Caco-2 (cell line): Measurements from ENCODE around the gene LRBA. TPM values are rescaled to one million over a fixed set of nuclear protein-coding genes. Genes with fewer than 3 reads are reported as not detected.

Experiments
- BruUV-seq: library from RNA; stranded (reverse); fragments of 400-500 nt; replicated peaks from 2 replicates; lab custom pipeline; 2021; lab: Mats Ljungman, UMichigan
- CTCF ChIA-PET: fragments of 300-600 bp; sonication (Branson Sonifier 250); formaldehyde crosslinking; loops from one replicate; lab custom pipeline; 2022; ENCODE audit warnings: antibody characterized with exemption; lab: Charles Lee
- POLR2A ChIA-PET: fragments of 300-600 bp; sonication (Branson Sonifier 250); formaldehyde crosslinking; loops from one replicate; lab custom pipeline; 2022; ENCODE audit warnings: antibody characterized with exemption; lab: Charles Lee
- DNase-seq, 2 experiments: peaks; one replicate each; pipeline versions ENCODE4 v3.0.0 to v3.0.0-alpha.2; 2020 to 2022
- H3K27me3 ChIP-seq: replicated peaks from 2 replicates; pipeline ENCODE4 v1.6.0; 2011; ENCODE audit warnings: low read length; ENCODE audit not compliant: control insufficient read depth, insufficient read depth
- H3K36me3 ChIP-seq: 2 replicates; pipeline ENCODE4 v1.5.1; 2011; ENCODE audit warnings: low read length; ENCODE audit not compliant: control insufficient read depth, insufficient read depth
- H3K4me1 ChIP-seq: fragments of 250-450 bp; sonication (Bioruptor Pico); 2 replicates; pipeline ENCODE4 v1.5.1; 2020; ENCODE audit warnings: mild to moderate bottlenecking
- H3K4me3 ChIP-seq: 2 replicates; pipeline ENCODE4 v1.5.1; 2011; ENCODE audit warnings: low read depth, mild to moderate bottlenecking, control low read depth, low read length
- H3K9me3 ChIP-seq: fragments of 250-450 bp; sonication (Bioruptor Pico); 2 replicates; pipeline ENCODE4 v1.5.1; 2020; ENCODE audit warnings: mild to moderate bottlenecking, moderate library complexity
- H3K27ac Mint-ChIP-seq: one replicate; pipeline ENCODE4 v1.8.0; 2022; ENCODE audit warnings: mixed read lengths; ENCODE audit not compliant: unreplicated experiment
- H3K27me3 Mint-ChIP-seq: one replicate; pipeline ENCODE4 v1.8.0; 2022; ENCODE audit warnings: mixed read lengths; ENCODE audit not compliant: insufficient read depth, unreplicated experiment
- H3K36me3 Mint-ChIP-seq: one replicate; pipeline ENCODE4 v1.8.0; 2022; ENCODE audit warnings: mild to moderate bottlenecking, mixed read lengths; ENCODE audit not compliant: insufficient read depth, unreplicated experiment
- H3K4me1 Mint-ChIP-seq: one replicate; pipeline ENCODE4 v1.8.0; 2022; ENCODE audit warnings: low read depth, mixed read lengths; ENCODE audit not compliant: unreplicated experiment
- H3K4me3 Mint-ChIP-seq: one replicate; pipeline ENCODE4 v1.8.0; 2022; ENCODE audit warnings: mild to moderate bottlenecking, moderate library complexity, mixed read lengths; ENCODE audit not compliant: unreplicated experiment
- H3K9me3 Mint-ChIP-seq: one replicate; pipeline ENCODE4 v1.8.0; 2022; ENCODE audit warnings: mixed read lengths; ENCODE audit not compliant: unreplicated experiment
- intact Hi-C: fragments of 100-400 bp; cut with micrococcal nuclease; formaldehyde crosslinking; loops from one replicate; pipeline ENCODE4 v1.10.0; 2022; ENCODE audit not compliant: unreplicated experiment
- total RNA-seq: library from RNA; stranded (reverse); gene quantifications from 2 replicates; pipeline ENCODE4 v1.2.3, GENCODE V29; 2022
- TF ChIP-seq, protein P1 (sequence below), 2 experiments: fragments of 200-600 bp in 1 of 2; IDR thresholded peaks; 1 replicate in 1 of 2; 2 replicates in 1 of 2; pipeline versions ENCODE4 v1.5.1 to v1.8.0; 2011 to 2022; ENCODE audit warnings: antibody characterized with exemption in 1 of 2, control low read depth in 1 of 2, inconsistent platforms in 1 of 2, low read depth in 1 of 2, low read length in 1 of 2, mild to moderate bottlenecking in 1 of 2, moderate library complexity in 1 of 2; ENCODE audit not compliant: insufficient read depth in 1 of 2, severe bottlenecking in 1 of 2, unreplicated experiment in 1 of 2

LRBA gene
- total RNA-seq, 1 experiment from 2014 or later = 53.2 TPM

- H3K9me3 Mint-ChIP-seq = no peaks in the 10 kb centered on the region
- no peak overlapping the region for H3K27ac Mint-ChIP-seq
- peaks cover 6% of the 10 kb centered on the region for H3K36me3 Mint-ChIP-seq
- DNase-seq = no peak
- TF ChIP-seq, protein P1, sequence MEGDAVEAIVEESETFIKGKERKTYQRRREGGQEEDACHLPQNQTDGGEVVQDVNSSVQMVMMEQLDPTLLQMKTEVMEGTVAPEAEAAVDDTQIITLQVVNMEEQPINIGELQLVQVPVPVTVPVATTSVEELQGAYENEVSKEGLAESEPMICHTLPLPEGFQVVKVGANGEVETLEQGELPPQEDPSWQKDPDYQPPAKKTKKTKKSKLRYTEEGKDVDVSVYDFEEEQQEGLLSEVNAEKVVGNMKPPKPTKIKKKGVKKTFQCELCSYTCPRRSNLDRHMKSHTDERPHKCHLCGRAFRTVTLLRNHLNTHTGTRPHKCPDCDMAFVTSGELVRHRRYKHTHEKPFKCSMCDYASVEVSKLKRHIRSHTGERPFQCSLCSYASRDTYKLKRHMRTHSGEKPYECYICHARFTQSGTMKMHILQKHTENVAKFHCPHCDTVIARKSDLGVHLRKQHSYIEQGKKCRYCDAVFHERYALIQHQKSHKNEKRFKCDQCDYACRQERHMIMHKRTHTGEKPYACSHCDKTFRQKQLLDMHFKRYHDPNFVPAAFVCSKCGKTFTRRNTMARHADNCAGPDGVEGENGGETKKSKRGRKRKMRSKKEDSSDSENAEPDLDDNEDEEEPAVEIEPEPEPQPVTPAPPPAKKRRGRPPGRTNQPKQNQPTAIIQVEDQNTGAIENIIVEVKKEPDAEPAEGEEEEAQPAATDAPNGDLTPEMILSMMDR (IDR thresholded peaks at IDR 0.05; ENCODE audit: insufficient read depth in 1 of 2, low read depth in 1 of 2, low read length in 1 of 2, severe bottlenecking in 1 of 2, unreplicated experiment in 1 of 2) = no peak
- intact Hi-C loops = no loop called here
- no peaks in the 10 kb centered on the region for H3K27me3 ChIP-seq
- H3K27me3 Mint-ChIP-seq = no peaks in the 10 kb centered on the region
- BruUV-seq = no TSS peak
- POLR2A ChIA-PET = no interaction called here
- H3K4me1 ChIP-seq = no peaks in the 10 kb centered on the region
- H3K4me3 ChIP-seq = no peak overlapping the region
- CTCF ChIA-PET = no interaction called here
- peaks cover 8% of the 10 kb centered on the region for H3K4me1 Mint-ChIP-seq
- H3K36me3 ChIP-seq = no peaks in the 10 kb centered on the region
- H3K4me3 Mint-ChIP-seq = no peak overlapping the region
- no peaks in the 10 kb centered on the region for H3K9me3 ChIP-seq
Measured at GRCh38 chr4:150342945-150343344, 672.1 kb downstream of the LRBA start.

- Mint-ChIP-seq H3K27me3 (no peaks in the 10 kb centered on the region), H3K9me3 (no peaks in the 10 kb centered on the region), H3K4me3 (no peak overlapping the region), H3K4me1 (no peaks in the 10 kb centered on the region), H3K36me3 (peaks cover 6% of the 10 kb centered on the region), H3K27ac (no peak overlapping the region)
- Histone ChIP-seq H3K4me1 (no peaks in the 10 kb centered on the region), H3K27me3 (no peaks in the 10 kb centered on the region), H3K36me3 (no peaks in the 10 kb centered on the region), H3K9me3 (no peaks in the 10 kb centered on the region), H3K4me3 (no peak overlapping the region)
- TF ChIP-seq, protein P1 (IDR thresholded peaks at IDR 0.05; ENCODE audit: insufficient read depth in 1 of 2, low read depth in 1 of 2, low read length in 1 of 2, severe bottlenecking in 1 of 2, unreplicated experiment in 1 of 2) = no peak
- no TSS peak for BruUV-seq
- ChIA-PET POLR2A (no interaction called here), CTCF (no interaction called here)
- intact Hi-C loops = no loop called here
- no peak for DNase-seq
Measured at GRCh38 chr4:150337734-150338133, 677.4 kb downstream of the LRBA start.

DNA sequence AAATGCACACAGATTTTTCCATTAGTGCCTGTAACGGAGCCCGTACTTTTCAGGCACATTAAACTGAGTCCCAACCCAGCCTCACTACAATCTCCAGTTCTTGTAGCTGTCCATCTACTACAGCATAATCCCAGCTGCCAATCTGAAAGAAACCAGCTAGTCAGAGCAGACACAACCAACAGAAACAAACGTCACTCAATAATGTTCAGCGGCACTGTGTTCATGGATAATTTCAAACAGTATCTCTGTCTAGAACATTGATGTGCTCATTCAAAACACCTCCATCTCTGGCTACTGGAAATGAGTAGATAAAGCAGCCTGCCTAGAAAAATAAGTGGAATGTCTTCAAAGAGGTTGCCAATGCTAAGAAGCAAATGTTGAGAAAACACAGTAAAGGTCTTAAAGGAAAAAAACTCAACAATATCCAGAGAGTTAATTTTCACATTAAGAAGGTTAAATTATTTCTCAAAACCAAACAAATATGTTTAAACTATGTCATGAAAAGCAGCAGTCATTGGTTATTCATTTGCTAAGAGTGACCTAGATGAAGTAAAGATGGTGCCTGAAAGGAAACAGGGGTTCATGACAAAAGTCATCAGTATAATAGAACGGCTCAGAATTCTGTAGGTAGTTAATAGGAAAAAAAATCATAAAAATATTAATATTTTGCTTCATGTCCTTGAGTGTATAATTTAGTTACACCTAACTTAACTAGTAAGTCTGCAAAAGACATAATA lies 678.2 kb downstream of the LRBA start:
- H3K36me3 ChIP-seq = no peaks in the 10 kb centered on the region
- DNase-seq = no peak
- Mint-ChIP-seq H3K27ac (no peak overlapping the region), H3K36me3 (peaks cover 6% of the 10 kb centered on the region), H3K9me3 (no peaks in the 10 kb centered on the region), H3K4me3 (no peak overlapping the region), H3K27me3 (no peaks in the 10 kb centered on the region), H3K4me1 (no peaks in the 10 kb centered on the region)
- intact Hi-C loops = no loop called here
- TF ChIP-seq, protein P1 (IDR thresholded peaks at IDR 0.05; ENCODE audit: insufficient read depth in 1 of 2, low read depth in 1 of 2, low read length in 1 of 2, severe bottlenecking in 1 of 2, unreplicated experiment in 1 of 2) = no peak
- no TSS peak for BruUV-seq
- no peaks in the 10 kb centered on the region for H3K4me1 ChIP-seq
- POLR2A ChIA-PET = no interaction called here
- H3K4me3 ChIP-seq = no peak overlapping the region
- no peaks in the 10 kb centered on the region for H3K9me3 ChIP-seq
- CTCF ChIA-PET = no interaction called here
- no peaks in the 10 kb centered on the region for H3K27me3 ChIP-seq
